SW480 (cell line): ENCODE results near the gene SYPL1.
"Not testable (repeated sequence)": the region's sequence is repeated elsewhere in the genome, so short reads cannot be mapped to it uniquely, and the experiment has no call there.

Source experiments
- DNase-seq: peaks from one replicate; pipeline ENCODE4 v3.0.0-alpha.2; 2016; ENCODE audit warnings: low spot score

Gene SYPL1

GRCh38 chr7:106112118-106112971 is at the start of gene SYPL1:
Gene SYPL1, minus strand, starts transcription at chr7:106112312. Its CDS starts 104 bp downstream, at chr7:106112208.
- DNase-seq: peak; percentile 98

GRCh38 chr7:106155027-106155426 is 42.9 kb upstream of the SYPL1 start:
- no peak for DNase-seq

GRCh38 chr7:106153891-106154449 is 41.9 kb upstream of the SYPL1 start:
- DNase-seq: peak; percentile 89

GRCh38 chr7:106152313-106152665 is 40.2 kb upstream of the SYPL1 start:
- DNase-seq: no peak

GRCh38 chr7:106151459-106152312 is 39.6 kb upstream of the SYPL1 start:
- no peak for DNase-seq

GRCh38 chr7:106143711-106144337 is 31.7 kb upstream of the SYPL1 start:
- no peak for DNase-seq

- DNase-seq: no peak
Observed at GRCh38 chr7:106142136-106142535, 30.0 kb upstream of the SYPL1 start.

- DNase-seq: no peak
Observed at GRCh38 chr7:106140406-106141173, 28.5 kb upstream of the SYPL1 start.

GRCh38 chr7:106139265-106140251 is 27.4 kb upstream of the SYPL1 start:
- no peak for DNase-seq

GRCh38 chr7:106138776-106139175 is 26.7 kb upstream of the SYPL1 start:
- DNase-seq: no peak

GRCh38 chr7:106138181-106138580 is 26.1 kb upstream of the SYPL1 start:
- not testable (repeated sequence) for DNase-seq

- no peak for DNase-seq
Observed at GRCh38 chr7:106134241-106134640, 22.1 kb upstream of the SYPL1 start.

GRCh38 chr7:106129291-106129690 is 17.2 kb upstream of the SYPL1 start:
- DNase-seq: no peak

- peak; percentile 64 for DNase-seq
Observed at GRCh38 chr7:106128836-106129235, 16.7 kb upstream of the SYPL1 start.

- no peak for DNase-seq
Observed at GRCh38 chr7:106127984-106128780, 16.1 kb upstream of the SYPL1 start.

GRCh38 chr7:106126170-106126938 is 14.2 kb upstream of the SYPL1 start:
- DNase-seq: peak; percentile 53

- no peak for DNase-seq
Observed at GRCh38 chr7:106125417-106125816, 13.3 kb upstream of the SYPL1 start.

GRCh38 chr7:106124186-106124585 is 12.1 kb upstream of the SYPL1 start:
- DNase-seq: no peak

GRCh38 chr7:106122713-106123112 is 10.6 kb upstream of the SYPL1 start:
- no peak for DNase-seq
